B cell (primary cell): Measurements from ENCODE around the gene ARF6. TPM values are rescaled to one million over a fixed set of nuclear protein-coding genes. Genes with fewer than 3 reads are reported as not detected.

Source experiments
- ATAC-seq: fragments of 200-7000 bp; cut with Tn5 transposase; one replicate; pipeline ENCODE4 v1.10.0; 2021; ENCODE audit warnings: low read depth, mild to moderate bottlenecking, moderate number of reproducible peaks, moderate library complexity
- CTCF ChIA-PET: fragments of 350-600 bp; sonication (Branson Sonifier 250); formaldehyde crosslinking; loops from one replicate; lab custom pipeline; 2021; ENCODE audit warnings: antibody characterized with exemption, inconsistent platforms; lab: Charles Lee
- POLR2A ChIA-PET: fragments of 350-600 bp; sonication (Branson Sonifier 250); formaldehyde crosslinking; loops from one replicate; lab custom pipeline; 2021; ENCODE audit warnings: antibody characterized with exemption; lab: Charles Lee
- DNase-seq: peaks from one replicate; pipeline ENCODE4 v3.0.0; 2013
- H2AFZ ChIP-seq: 2 replicates; pipeline ENCODE4 v1.6.1; 2012; ENCODE audit warnings: mild to moderate bottlenecking, low read depth, low read length; ENCODE audit not compliant: insufficient read depth, poor library complexity, severe bottlenecking
- H3K27ac ChIP-seq, 2 donors: 1 replicate in 1 of 2; 2 replicates in 1 of 2; pipeline ENCODE4 v1.5.1; 2012 to 2013; ENCODE audit warnings: low read length in 2 of 2, mild to moderate bottlenecking in 2 of 2, moderate library complexity in 1 of 2
- H3K27me3 ChIP-seq, 4 experiments: fragments of 200-600 bp in 1 of 4; sonication (generic) in 1 of 4; replicated peaks in 1 of 4; 1 replicate in 2 of 4; 2 replicates in 2 of 4; pipeline versions ENCODE4 v1.6.1 to v1.7.0; 2013 to 2016; ENCODE audit warnings: low read length in 3 of 4, mild to moderate bottlenecking in 2 of 4, mixed read lengths in 1 of 4, moderate library complexity in 1 of 4; ENCODE audit not compliant: insufficient read depth in 4 of 4, control insufficient read depth in 3 of 4; ENCODE audit errors: control extremely low read depth in 1 of 4
- H3K36me3 ChIP-seq, 2 experiments: replicated peaks in 1 of 2; 1 replicate in 1 of 2; 2 replicates in 1 of 2; pipeline versions ENCODE4 v1.6.1 to v1.7.1; 2013; ENCODE audit warnings: low read length in 1 of 2; ENCODE audit not compliant: insufficient read depth in 2 of 2, control insufficient read depth in 1 of 2; ENCODE audit errors: control extremely low read depth in 1 of 2, extremely low read depth in 1 of 2
- H3K4me1 ChIP-seq, 2 donors: fragments of 200-600 bp in 1 of 2; sonication (generic) in 1 of 2; 1 replicate in 1 of 2; 2 replicates in 1 of 2; pipeline versions ENCODE4 v1.5.1 to v1.6.1; 2013 to 2017; ENCODE audit warnings: low read length in 2 of 2; ENCODE audit not compliant: control insufficient read depth in 2 of 2, insufficient read depth in 2 of 2
- H3K4me2 ChIP-seq: replicated peaks from 2 replicates; pipeline ENCODE3; 2012; ENCODE audit warnings: mild to moderate bottlenecking, low read depth, low read length; ENCODE audit not compliant: poor library complexity, severe bottlenecking
- H3K4me3 ChIP-seq, 5 experiments: fragments of 200-600 bp in 1 of 5; sonication (generic) in 1 of 5; 1 replicate in 3 of 5; 2 replicates in 2 of 5; pipeline versions ENCODE4 v1.5.1 to v1.7.0; 2011 to 2016; ENCODE audit warnings: low read length in 4 of 5, mild to moderate bottlenecking in 4 of 5, low read depth in 2 of 5, control low read depth in 1 of 5, moderate library complexity in 1 of 5; ENCODE audit not compliant: insufficient read depth in 1 of 5; ENCODE audit errors: control extremely low read depth in 1 of 5, extremely low read depth in 1 of 5
- H3K79me2 ChIP-seq: fragments of 200-600 bp; sonication (generic); one replicate; pipeline ENCODE4 v1.6.0; 2016; ENCODE audit warnings: low read length; ENCODE audit not compliant: control insufficient read depth, insufficient read depth
- H3K9ac ChIP-seq: fragments of 200-600 bp; sonication (generic); 2 replicates; pipeline ENCODE4 v1.6.1; 2017; ENCODE audit warnings: mild to moderate bottlenecking, low read length, moderate library complexity
- H3K9me3 ChIP-seq, 3 donors: one replicate each; pipeline versions ENCODE4 v1.6.1 to v1.7.1; 2013; ENCODE audit warnings: low read length in 2 of 3; ENCODE audit not compliant: control insufficient read depth in 2 of 3, insufficient read depth in 1 of 3; ENCODE audit errors: control extremely low read depth in 1 of 3
- H4K20me1 ChIP-seq: 2 replicates; pipeline ENCODE4 v1.6.0; 2012; ENCODE audit warnings: mild to moderate bottlenecking, low read length; ENCODE audit not compliant: insufficient read depth, control insufficient read depth, poor library complexity, severe bottlenecking
- H3K27ac Mint-ChIP-seq: one replicate; pipeline ENCODE4 v1.8.0; 2021; ENCODE audit warnings: mixed read lengths
- H3K27me3 Mint-ChIP-seq: one replicate; pipeline ENCODE4 v1.8.0; 2021; ENCODE audit warnings: mixed read lengths
- H3K4me1 Mint-ChIP-seq: one replicate; pipeline ENCODE4 v1.8.0; 2021; ENCODE audit warnings: mixed read lengths
- H3K4me3 Mint-ChIP-seq: one replicate; pipeline ENCODE4 v1.8.0; 2021; ENCODE audit warnings: mixed read lengths
- H3K9me3 Mint-ChIP-seq: one replicate; pipeline ENCODE4 v1.8.0; 2022; ENCODE audit warnings: mixed read lengths; ENCODE audit not compliant: insufficient read depth
- EZH2 ChIP-seq: IDR thresholded peaks from 2 replicates; pipeline ENCODE4 v1.6.1; 2012; ENCODE audit warnings: borderline replicate concordance, low read depth, mild to moderate bottlenecking, moderate library complexity, low read length; ENCODE audit not compliant: insufficient read depth, poor library complexity, severe bottlenecking
- WGBS: methylation state at CpG from one replicate; pipeline ENCODE4 v1.1.5; 2013; ENCODE audit warnings: missing lambda C conversion rate; ENCODE audit not compliant: insufficient coverage; 5-methylcytosine and 5-hydroxymethylcytosine counted together
- intact Hi-C: fragments of 100-400 bp; cut with micrococcal nuclease; formaldehyde crosslinking; loops from one replicate; pipeline ENCODE4 v1.10.0; 2022
- polyA plus RNA-seq: library from polyadenylated mRNA; depleted of rRNA; stranded (reverse); fragments of >200 nt; gene quantifications from 2 replicates; pipeline ENCODE4 v1.2.3, GENCODE V29; 2012
- total RNA-seq, 2 donors: library from RNA; stranded (reverse); fragments of 120-200 nt in 1 of 2; gene quantifications; 1 replicate in 1 of 2; 2 replicates in 1 of 2; pipeline versions ENCODE4 v1.2.3 to v1.2.4, GENCODE V29; 2013 to 2022
- TF ChIP-seq, protein P1 (sequence below): fragments of 200-600 bp; IDR thresholded peaks from one replicate; pipeline ENCODE4 v1.8.0; 2022; ENCODE audit warnings: antibody characterized with exemption, mild to moderate bottlenecking

The ARF6 gene
- total and polyA plus RNA-seq, 2 donors (not counting 1 experiment from before 2014, with no cell fraction given), result 96.6 to 135 TPM

DNA sequence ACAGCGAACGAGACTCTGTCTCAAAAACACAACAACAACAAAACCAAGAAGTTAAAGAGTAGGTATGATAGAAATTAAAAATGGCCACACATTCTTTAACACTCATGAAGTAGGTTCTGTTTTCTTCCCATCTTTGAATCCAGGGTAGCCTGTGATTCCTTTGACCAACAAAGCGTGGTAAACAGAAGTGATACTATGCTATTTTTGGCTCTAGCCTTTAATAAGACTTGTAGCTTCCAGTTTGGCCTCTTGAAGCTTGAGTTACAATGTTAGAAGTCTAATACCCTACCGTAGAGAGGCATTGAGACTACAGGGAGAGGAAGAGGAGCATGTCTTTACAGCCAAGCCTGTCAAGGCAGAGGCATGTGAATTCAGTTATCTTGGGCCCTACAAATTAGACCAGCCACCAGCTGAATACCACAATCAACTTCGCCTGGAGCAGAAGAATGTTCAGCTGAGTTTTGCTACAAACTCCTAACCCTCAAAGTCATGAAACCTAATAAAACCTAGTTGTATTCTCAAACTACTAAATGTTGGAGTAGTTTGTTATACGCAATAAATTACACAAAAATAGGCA lies 35.4 kb upstream of the ARF6 start:
- POLR2A ChIA-PET, result no interaction called here
- Histone ChIP-seq H3K4me1 (peaks cover 19 to 34% of the 10 kb centered on the region in 2 donors), H3K79me2 (peaks cover 5% of the 10 kb centered on the region), H3K4me2 (peak overlapping the region; percentile 21), H2AFZ (peak overlapping the region; percentile 3), H3K27ac (peak overlapping the region in 1 of 2 donors; percentile 32), H3K36me3 (no peaks in the 10 kb centered on the region), H3K27me3 (no peaks in the 10 kb centered on the region), H3K9me3 (peaks cover 2 to 6% (median 5%) of the 10 kb centered on the region in 3 donors), H3K4me3 (no peak overlapping the region), H4K20me1 (no peaks in the 10 kb centered on the region), H3K9ac (no peak overlapping the region)
- Mint-ChIP-seq H3K27ac (peak overlapping the region; percentile 87), H3K4me3 (peak overlapping the region; percentile 55), H3K4me1 (peaks cover 39% of the 10 kb centered on the region), H3K27me3 (no peaks in the 10 kb centered on the region), H3K9me3 (peaks cover 2% of the 10 kb centered on the region)
- CTCF ChIA-PET, result interaction anchor here (0.7 to 1.7 kb wide), 8 partner anchors 119 to 403 kb away, joined by 3 to 6 read pairs (median 3); no protein-coding TSS in a partner anchor
- DNase-seq, result peak; percentile 49
- intact Hi-C loops, result no loop called here
- no CpG with 5 or more reads among the region's 6 CpGs for WGBS
- ATAC-seq, result no peak
- TF ChIP-seq EZH2, result no peak
- TF ChIP-seq, protein P1, sequence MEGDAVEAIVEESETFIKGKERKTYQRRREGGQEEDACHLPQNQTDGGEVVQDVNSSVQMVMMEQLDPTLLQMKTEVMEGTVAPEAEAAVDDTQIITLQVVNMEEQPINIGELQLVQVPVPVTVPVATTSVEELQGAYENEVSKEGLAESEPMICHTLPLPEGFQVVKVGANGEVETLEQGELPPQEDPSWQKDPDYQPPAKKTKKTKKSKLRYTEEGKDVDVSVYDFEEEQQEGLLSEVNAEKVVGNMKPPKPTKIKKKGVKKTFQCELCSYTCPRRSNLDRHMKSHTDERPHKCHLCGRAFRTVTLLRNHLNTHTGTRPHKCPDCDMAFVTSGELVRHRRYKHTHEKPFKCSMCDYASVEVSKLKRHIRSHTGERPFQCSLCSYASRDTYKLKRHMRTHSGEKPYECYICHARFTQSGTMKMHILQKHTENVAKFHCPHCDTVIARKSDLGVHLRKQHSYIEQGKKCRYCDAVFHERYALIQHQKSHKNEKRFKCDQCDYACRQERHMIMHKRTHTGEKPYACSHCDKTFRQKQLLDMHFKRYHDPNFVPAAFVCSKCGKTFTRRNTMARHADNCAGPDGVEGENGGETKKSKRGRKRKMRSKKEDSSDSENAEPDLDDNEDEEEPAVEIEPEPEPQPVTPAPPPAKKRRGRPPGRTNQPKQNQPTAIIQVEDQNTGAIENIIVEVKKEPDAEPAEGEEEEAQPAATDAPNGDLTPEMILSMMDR, result no peak

GRCh38 chr14:49858383-49858782 lies 34.5 kb upstream of the ARF6 start:
- H3K4me3 Mint-ChIP-seq, result no peak overlapping the region
- CTCF ChIA-PET, result interaction anchor here (0.7 to 1.7 kb wide), 10 partner anchors 118 to 453 kb away, joined by 3 to 6 read pairs (median 3); partner anchors contain the start of genes DMAC2L and L2HGDH
- DNase-seq (no peak), ATAC-seq (no peak)
- intact Hi-C loops, result no loop called here
- H3K9ac ChIP-seq, result no peak overlapping the region
- H3K4me3 ChIP-seq, result no peak overlapping the region
- peaks cover 2 to 6% (median 5%) of the 10 kb centered on the region in 3 donors for H3K9me3 ChIP-seq
- H3K27me3 Mint-ChIP-seq, result no peaks in the 10 kb centered on the region
- H3K27me3 ChIP-seq, result no peaks in the 10 kb centered on the region
- POLR2A ChIA-PET, result interaction anchor here (0.6 to 0.7 kb wide), 4 partner anchors 23 to 239 kb away, joined by 3 to 13 read pairs (median 6); partner anchors contain the start of gene ARF6
- peaks cover 8% of the 10 kb centered on the region for H3K79me2 ChIP-seq
- TF ChIP-seq, protein P1, result no peak
- TF ChIP-seq EZH2, result no peak
- H3K4me2 ChIP-seq, result no peak overlapping the region
- 95% methylated on average over 2 of the region's 3 CpGs for WGBS
- H3K4me1 ChIP-seq, result peaks cover 20 to 33% of the 10 kb centered on the region in 2 donors
- peak overlapping the region in 1 of 2 donors; percentile 19 for H3K27ac ChIP-seq
- peaks cover 31% of the 10 kb centered on the region for H3K4me1 Mint-ChIP-seq
- peaks cover 2% of the 10 kb centered on the region for H3K9me3 Mint-ChIP-seq
- no peak overlapping the region for H2AFZ ChIP-seq
- H4K20me1 ChIP-seq, result no peaks in the 10 kb centered on the region
- H3K36me3 ChIP-seq, result no peaks in the 10 kb centered on the region
- H3K27ac Mint-ChIP-seq, result no peak overlapping the region
